KOPT-K1 (cell line): ENCODE measurements around the gene CLN6.
"Not testable (repeated sequence)": the region's sequence is repeated elsewhere in the genome, so short reads cannot be mapped to it uniquely, and the experiment has no call there.

Experiments used
- H3K27ac ChIP-seq: fragments of 200-600 bp; sonication (generic); 2 replicates; pipeline ENCODE4 v1.5.1; 2016; ENCODE audit warnings: antibody characterized with exemption, mild to moderate bottlenecking, low read depth, low read length; ENCODE audit not compliant: poor library complexity, severe bottlenecking
- H3K36me3 ChIP-seq: fragments of 200-600 bp; sonication (generic); 2 replicates; pipeline ENCODE4 v1.5.1; 2017; ENCODE audit warnings: antibody characterized with exemption, mild to moderate bottlenecking, low read length, moderate library complexity; ENCODE audit not compliant: insufficient read depth
- H3K9me3 ChIP-seq: fragments of 200-600 bp; sonication (generic); 2 replicates; pipeline ENCODE4 v1.5.1; 2017; ENCODE audit warnings: antibody characterized with exemption, low read length, mild to moderate bottlenecking; ENCODE audit not compliant: insufficient read depth, poor library complexity, severe bottlenecking

CLN6 gene

GRCh38 chr15:68208636-68209240 lies 20.8 kb downstream of the CLN6 start:
- H3K27ac ChIP-seq = peak overlapping the region; percentile 73
- peaks cover 64% of the 10 kb centered on the region; the same call in 1 of the 2 replicates for H3K36me3 ChIP-seq
- no peaks in the 10 kb centered on the region for H3K9me3 ChIP-seq

- H3K9me3 ChIP-seq = no peaks in the 10 kb centered on the region
- peak overlapping the region; percentile 73 for H3K27ac ChIP-seq
- peaks cover 62% of the 10 kb centered on the region; the same call in 1 of the 2 replicates for H3K36me3 ChIP-seq
Observed at GRCh38 chr15:68208136-68208535, 21.4 kb downstream of the CLN6 start.

DNA sequence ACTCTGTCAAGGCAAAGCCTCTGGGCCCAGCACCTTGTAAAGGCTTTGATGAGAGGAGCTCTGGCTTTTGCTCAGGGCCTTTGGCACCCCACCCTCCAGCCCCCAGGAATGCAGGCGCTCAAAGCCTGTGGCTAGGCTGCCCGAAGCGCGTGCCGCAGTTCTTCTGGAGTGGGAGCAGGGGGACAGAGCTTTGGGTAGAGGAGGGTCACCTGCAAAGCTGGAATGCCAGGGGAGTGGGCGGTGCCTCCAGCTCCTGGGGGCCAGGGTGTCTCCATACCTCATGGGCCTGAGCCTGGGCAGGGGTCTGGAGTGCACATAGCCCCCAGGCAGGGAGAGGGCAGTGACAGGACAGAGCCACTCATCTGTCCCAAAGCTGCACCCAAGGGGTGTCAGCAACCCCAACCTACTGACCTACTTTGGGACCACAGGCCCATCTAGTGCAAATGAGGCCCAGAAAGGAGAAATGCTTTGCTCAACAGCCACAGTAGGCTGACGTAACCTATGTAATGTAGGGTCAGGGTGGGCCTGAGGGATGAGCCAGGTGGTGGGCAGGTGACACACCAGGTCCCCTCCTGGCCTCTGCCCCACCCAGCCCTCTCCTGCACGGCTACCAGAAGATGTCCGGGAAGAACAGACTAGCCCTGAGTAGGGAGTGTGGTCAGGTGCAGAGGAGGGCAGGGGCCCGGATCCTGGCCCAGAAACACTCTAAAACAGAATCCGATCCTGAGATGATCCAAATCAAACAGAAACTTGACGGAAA lies 22.2 kb downstream of the CLN6 start:
- peaks cover 61% of the 10 kb centered on the region; the same call in 1 of the 2 replicates for H3K36me3 ChIP-seq
- H3K9me3 ChIP-seq = no peaks in the 10 kb centered on the region
- peak overlapping the region; percentile 25 for H3K27ac ChIP-seq

DNA sequence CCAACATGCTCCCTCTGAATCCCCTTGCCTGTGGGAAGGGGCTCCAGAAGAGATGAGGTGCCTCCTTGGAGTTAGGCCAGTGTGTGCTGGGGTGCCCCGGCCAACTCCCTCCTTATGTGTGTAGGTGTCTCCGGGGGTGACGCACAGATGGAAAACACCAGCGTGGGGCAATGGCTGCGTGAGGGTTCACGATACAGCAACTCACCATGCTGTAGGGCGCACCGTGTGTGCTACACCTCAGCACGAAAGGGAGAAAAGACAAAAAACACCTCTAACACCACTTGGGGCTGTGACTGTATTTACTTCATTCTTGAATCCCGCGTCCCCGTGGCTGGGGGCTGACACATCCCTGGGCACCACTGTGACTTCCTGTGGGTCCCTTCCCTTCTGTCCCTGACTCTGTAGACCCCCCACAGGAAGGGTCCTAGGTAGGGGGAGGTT lies 22.8 kb downstream of the CLN6 start:
- H3K27ac ChIP-seq = peak overlapping the region; percentile 25
- H3K36me3 ChIP-seq = peaks cover 55% of the 10 kb centered on the region; the same call in 1 of the 2 replicates
- no peaks in the 10 kb centered on the region for H3K9me3 ChIP-seq

- Histone ChIP-seq H3K9me3 (no peaks in the 10 kb centered on the region), H3K36me3 (peaks cover 48% of the 10 kb centered on the region; the same call in 1 of the 2 replicates), H3K27ac (no peak overlapping the region)
Observed at GRCh38 chr15:68205954-68206539, 23.5 kb downstream of the CLN6 start.

DNA sequence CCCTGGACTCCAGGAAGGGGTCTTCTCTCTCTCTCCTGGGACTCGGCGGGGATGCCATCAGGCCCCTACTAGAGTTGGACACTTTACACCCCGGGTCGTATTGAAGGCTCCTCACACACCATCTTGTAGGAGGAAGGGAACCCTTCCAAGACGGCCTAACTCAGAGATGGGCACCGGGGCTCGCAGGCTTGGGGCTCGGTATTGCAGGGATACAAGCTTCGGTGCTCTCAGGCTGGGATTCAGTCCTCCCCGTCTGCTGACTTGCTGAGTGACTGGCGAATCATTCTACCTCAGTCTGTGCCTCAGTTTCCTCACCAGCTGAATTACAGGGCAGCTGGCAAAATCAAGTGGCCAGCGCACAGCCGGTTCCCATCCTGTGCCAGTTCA lies 24.0 kb downstream of the CLN6 start:
- H3K9me3 ChIP-seq = no peaks in the 10 kb centered on the region
- no peak overlapping the region for H3K27ac ChIP-seq

GRCh38 chr15:68204776-68205557 lies 24.6 kb downstream of the CLN6 start, which contains the start of gene CALML4:
TSS of gene CALML4 (minus strand) at chr15:68205332. CDS start at chr15:68205247, 85 bp downstream.
- H3K36me3 ChIP-seq = peaks cover 38% of the 10 kb centered on the region; the same call in 1 of the 2 replicates
- H3K27ac ChIP-seq = no peak within 1 kb of the TSS
- H3K9me3 ChIP-seq = no peaks in the 10 kb centered on the region

More for the DNA sequence above, 24.0 kb downstream of the CLN6 start:
- peaks cover 43% of the 10 kb centered on the region; the same call in 1 of the 2 replicates for H3K36me3 ChIP-seq

DNA sequence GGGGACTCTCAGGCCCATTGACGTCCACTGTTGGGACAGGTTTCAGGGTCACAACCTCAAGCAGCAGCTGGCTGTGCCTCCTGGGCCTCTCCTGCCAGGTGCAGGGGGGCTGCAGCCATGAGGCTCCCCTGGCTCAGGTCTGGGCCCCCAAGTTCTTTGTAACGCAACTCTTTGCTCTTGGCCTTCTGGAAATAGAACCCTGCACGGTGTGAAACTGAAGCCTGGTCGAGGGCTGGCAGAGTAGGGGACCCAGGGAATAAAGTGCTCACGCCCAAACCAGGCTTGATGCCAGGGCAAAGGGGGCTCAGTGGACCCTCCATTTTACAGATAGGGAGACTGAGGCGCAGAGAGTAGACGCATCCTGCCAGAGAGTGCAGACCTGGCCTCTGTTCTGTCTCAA lies 25.2 kb downstream of the CLN6 start:
- peaks cover 36% of the 10 kb centered on the region; the same call in 1 of the 2 replicates for H3K36me3 ChIP-seq
- H3K9me3 ChIP-seq = no peaks in the 10 kb centered on the region
- no peak overlapping the region for H3K27ac ChIP-seq

DNA sequence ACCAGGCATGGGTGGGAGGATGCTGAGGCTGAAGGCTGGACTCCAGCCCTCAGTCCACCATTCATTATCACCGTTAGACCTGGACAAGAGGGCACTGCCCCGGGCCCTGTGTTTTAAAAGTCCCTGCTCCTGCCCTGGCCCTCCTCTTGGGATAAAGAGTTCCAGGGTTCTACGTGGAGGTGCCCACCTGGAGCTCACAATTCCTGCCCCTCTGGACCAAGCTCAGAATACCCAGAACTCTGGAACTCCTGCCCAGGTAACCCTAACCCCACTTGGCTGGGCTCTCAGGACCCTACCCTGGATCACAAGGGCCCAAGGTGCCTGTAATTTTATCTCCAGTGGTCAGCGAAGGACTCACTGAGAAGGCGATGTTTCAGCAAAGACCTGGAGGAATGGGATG lies 25.6 kb downstream of the CLN6 start:
- Histone ChIP-seq H3K27ac (no peak overlapping the region), H3K9me3 (no peaks in the 10 kb centered on the region), H3K36me3 (peaks cover 34% of the 10 kb centered on the region; the same call in 1 of the 2 replicates)

- H3K9me3 ChIP-seq = no peaks in the 10 kb centered on the region
- peaks cover 34% of the 10 kb centered on the region; the same call in 1 of the 2 replicates for H3K36me3 ChIP-seq
- H3K27ac ChIP-seq = no peak overlapping the region
Observed at GRCh38 chr15:68203486-68203885, 26.0 kb downstream of the CLN6 start.

DNA sequence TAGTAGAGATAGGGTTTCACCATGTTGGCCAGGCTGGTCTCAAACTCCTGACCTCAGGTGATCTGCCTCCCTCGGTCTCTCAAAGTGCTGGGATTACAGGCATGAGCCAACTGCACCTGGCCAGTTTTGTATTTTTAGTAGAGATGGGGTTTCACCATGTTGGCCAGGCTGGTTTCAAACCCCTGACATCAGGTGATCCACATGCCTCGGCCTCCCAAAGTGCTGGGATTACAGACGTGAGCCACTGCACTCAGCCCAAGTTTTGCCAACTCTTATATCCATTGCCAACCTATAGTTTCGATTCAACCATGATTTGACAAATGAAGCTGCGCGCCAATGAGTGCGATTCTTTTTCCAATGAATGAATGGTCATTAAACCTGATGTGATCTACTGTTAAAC lies 26.5 kb downstream of the CLN6 start:
- not testable (repeated sequence) for H3K9me3 ChIP-seq, H3K27ac ChIP-seq
- peaks cover 34% of the 10 kb centered on the region; the same call in 1 of the 2 replicates for H3K36me3 ChIP-seq

DNA sequence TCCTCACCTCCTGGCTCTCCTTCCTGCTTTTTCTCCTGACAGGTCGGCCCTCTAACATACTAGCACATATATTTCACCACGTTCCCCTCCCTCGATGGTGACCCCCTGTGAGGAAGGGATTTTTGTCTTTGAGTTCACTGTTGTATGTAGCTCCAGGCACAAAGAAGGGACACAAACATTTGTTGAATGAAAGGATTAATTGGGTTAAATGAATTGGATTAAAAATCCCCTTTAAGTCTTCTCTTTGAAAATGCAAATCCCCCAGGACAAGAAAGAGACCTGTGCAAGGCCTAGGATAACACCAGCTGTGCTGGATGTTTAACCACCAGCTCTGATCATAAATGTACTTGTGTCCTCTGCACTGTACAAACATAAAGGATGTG lies 27.7 kb downstream of the CLN6 start:
- no peak overlapping the region for H3K27ac ChIP-seq
- H3K9me3 ChIP-seq = no peaks in the 10 kb centered on the region
- peaks cover 32% of the 10 kb centered on the region; the same call in 1 of the 2 replicates for H3K36me3 ChIP-seq

- Histone ChIP-seq H3K27ac (no peak overlapping the region), H3K36me3 (peaks cover 26% of the 10 kb centered on the region; the same call in 1 of the 2 replicates), H3K9me3 (no peaks in the 10 kb centered on the region)
Observed at GRCh38 chr15:68201153-68201878, 28.2 kb downstream of the CLN6 start.
